ENCODE data around the gene SLC12A9. TPM values are rescaled to one million over a fixed set of nuclear protein-coding genes. Genes with fewer than 3 reads are reported as not detected.

Gene SLC12A9
- total RNA-seq, 1 experiment from 2014 or later, result 23.8 TPM

- ChIA-PET CTCF (interaction anchor here (1.1 kb wide), 1 partner anchor 29 kb away, joined by 3 read pairs; the partner anchor contains the start of gene SLC12A9), POLR2A (ENCODE audit: low non-redundant PET) (no interaction called here)
- intact Hi-C loops (cut with micrococcal nuclease; ENCODE audit: unreplicated experiment), result no loop called here
- no peak overlapping the region for H3K27ac ChIP-seq (ENCODE audit: low read depth, low read length, poor library complexity, severe bottlenecking)
- H3K4me1 ChIP-seq (ENCODE audit: insufficient read depth, low read length, poor library complexity, severe bottlenecking), result peaks cover 8% of the 10 kb centered on the region
- TF ChIP-seq EZH2 (IDR thresholded peaks at IDR 0.05; ENCODE audit: borderline replicate concordance, low read depth, low read length, poor library complexity, severe bottlenecking) (no peak), CTCF (conservative IDR thresholded peaks at IDR 0.05; ENCODE audit: low read depth, low read length) (no peak)
- BruUV-seq (replicated peaks), result no TSS peak
- peaks cover 50% of the 10 kb centered on the region for H3K36me3 ChIP-seq (ENCODE audit: insufficient read depth, low read length, poor library complexity, severe bottlenecking)
- H3K27me3 ChIP-seq (replicated peaks; ENCODE audit: insufficient read depth, low read depth, low read length, poor library complexity), result no peaks in the 10 kb centered on the region
- no peak overlapping the region for H3K4me3 ChIP-seq (ENCODE audit: low read depth, low read length, poor library complexity, severe bottlenecking)
- no peaks in the 10 kb centered on the region for H3K9me3 ChIP-seq (ENCODE audit: low read depth, low read length, poor library complexity, severe bottlenecking)
- no peak for DNase-seq (ENCODE audit: low spot score)
Measured at GRCh38 chr7:100823534-100823933, 29.0 kb upstream of the SLC12A9 start.

DNA sequence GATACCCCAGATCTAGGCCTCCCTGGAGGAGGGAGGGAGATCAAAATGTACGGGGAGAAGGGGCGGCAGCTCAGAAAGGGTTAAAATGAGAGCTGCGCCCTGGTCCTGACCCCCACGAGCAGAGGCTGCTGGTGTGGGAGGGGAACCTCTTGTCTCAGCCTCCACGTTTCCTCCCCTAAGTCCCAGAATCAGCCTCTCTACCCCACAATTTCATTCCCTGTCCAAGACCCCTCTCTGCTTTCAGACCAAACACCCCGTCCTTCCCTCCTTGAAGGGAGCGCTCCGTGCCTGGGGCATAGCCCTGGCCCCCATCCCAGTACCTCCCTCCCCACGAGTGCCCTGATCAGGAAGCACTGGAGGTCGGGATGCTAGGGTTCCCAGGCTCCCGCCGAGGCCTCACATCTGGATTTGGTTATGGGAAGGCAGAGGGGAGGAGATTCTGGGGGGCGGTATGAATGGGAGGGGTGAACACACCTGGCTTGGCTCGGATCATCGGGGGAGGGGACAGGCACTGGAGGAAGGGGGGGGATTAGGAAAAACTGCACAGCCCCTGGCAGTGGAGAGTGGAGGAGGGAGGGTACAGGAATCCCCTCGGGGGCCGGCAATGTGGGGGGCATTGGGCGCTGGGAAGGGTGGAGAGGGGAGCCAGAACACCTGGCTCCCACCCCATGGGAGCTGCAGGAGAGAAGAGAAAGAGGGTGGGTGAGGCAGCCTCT is 27.9 kb upstream of the SLC12A9 start:
- H3K27me3 ChIP-seq (replicated peaks; ENCODE audit: insufficient read depth, low read depth, low read length, poor library complexity), result no peaks in the 10 kb centered on the region
- ChIA-PET CTCF (interaction anchor here (1.1 kb wide), 1 partner anchor 119 kb away, joined by 3 read pairs; the partner anchor contains the start of gene POP7), POLR2A (ENCODE audit: low non-redundant PET) (no interaction called here)
- intact Hi-C loops (cut with micrococcal nuclease; ENCODE audit: unreplicated experiment), result no loop called here
- peaks cover 8% of the 10 kb centered on the region for H3K4me1 ChIP-seq (ENCODE audit: insufficient read depth, low read length, poor library complexity, severe bottlenecking)
- peak overlapping the region; percentile 30 for H3K27ac ChIP-seq (ENCODE audit: low read depth, low read length, poor library complexity, severe bottlenecking)
- peaks cover 46% of the 10 kb centered on the region for H3K36me3 ChIP-seq (ENCODE audit: insufficient read depth, low read length, poor library complexity, severe bottlenecking)
- no peak for DNase-seq (ENCODE audit: low spot score)
- peak overlapping the region; percentile 98 for H3K4me3 ChIP-seq (ENCODE audit: low read depth, low read length, poor library complexity, severe bottlenecking)
- BruUV-seq (replicated peaks), result no TSS peak
- no peaks in the 10 kb centered on the region for H3K9me3 ChIP-seq (ENCODE audit: low read depth, low read length, poor library complexity, severe bottlenecking)
- TF ChIP-seq EZH2 (IDR thresholded peaks at IDR 0.05; ENCODE audit: borderline replicate concordance, low read depth, low read length, poor library complexity, severe bottlenecking) (no peak), CTCF (conservative IDR thresholded peaks at IDR 0.05; ENCODE audit: low read depth, low read length) (no peak)

GRCh38 chr7:100825215-100825671 is 27.3 kb upstream of the SLC12A9 start:
- no peaks in the 10 kb centered on the region for H3K27me3 ChIP-seq (replicated peaks; ENCODE audit: insufficient read depth, low read depth, low read length, poor library complexity)
- TF ChIP-seq EZH2 (IDR thresholded peaks at IDR 0.05; ENCODE audit: borderline replicate concordance, low read depth, low read length, poor library complexity, severe bottlenecking), result no peak
- no peak for TF ChIP-seq CTCF (conservative IDR thresholded peaks at IDR 0.05; ENCODE audit: low read depth, low read length)
- ChIA-PET POLR2A (ENCODE audit: low non-redundant PET) (no interaction called here), CTCF (interaction anchor here (0.6 to 1.1 kb wide), 3 partner anchors 24 to 120 kb away, joined by 3 to 4 read pairs (median 3); partner anchors contain the start of gene POP7)
- H3K4me3 ChIP-seq (ENCODE audit: low read depth, low read length, poor library complexity, severe bottlenecking), result peak overlapping the region; percentile 98
- intact Hi-C loops (cut with micrococcal nuclease; ENCODE audit: unreplicated experiment), result no loop called here
- BruUV-seq (replicated peaks), result no TSS peak
- H3K4me1 ChIP-seq (ENCODE audit: insufficient read depth, low read length, poor library complexity, severe bottlenecking), result peaks cover 8% of the 10 kb centered on the region
- peaks cover 40% of the 10 kb centered on the region for H3K36me3 ChIP-seq (ENCODE audit: insufficient read depth, low read length, poor library complexity, severe bottlenecking)
- H3K9me3 ChIP-seq (ENCODE audit: low read depth, low read length, poor library complexity, severe bottlenecking), result no peaks in the 10 kb centered on the region
- DNase-seq (ENCODE audit: low spot score), result no peak
- peak overlapping the region; percentile 80 for H3K27ac ChIP-seq (ENCODE audit: low read depth, low read length, poor library complexity, severe bottlenecking)

Data from A673 (cell line).